ENCODE results near the gene CHRNE.

The CHRNE gene

DNA sequence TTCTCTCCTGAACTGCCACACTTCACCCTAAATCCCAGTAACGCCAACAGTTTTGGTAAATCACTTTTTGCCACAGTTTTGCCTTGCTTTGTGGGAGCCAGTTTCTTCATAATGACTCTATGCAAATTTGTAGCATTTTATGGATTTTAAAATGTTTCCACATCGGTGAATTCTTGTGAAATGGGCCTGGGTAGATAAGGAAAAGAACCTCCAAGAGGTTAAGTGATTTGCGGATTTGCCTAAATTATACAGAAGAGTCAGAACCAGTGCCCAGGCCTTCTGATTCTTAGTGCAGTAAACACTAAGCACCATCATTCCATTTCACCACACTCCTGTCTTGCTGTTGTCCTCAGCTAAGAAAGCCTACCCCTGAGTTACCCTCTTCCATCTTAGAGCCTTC lies 51.8 kb downstream of the CHRNE start:
- no peak for DNase-seq

DNA sequence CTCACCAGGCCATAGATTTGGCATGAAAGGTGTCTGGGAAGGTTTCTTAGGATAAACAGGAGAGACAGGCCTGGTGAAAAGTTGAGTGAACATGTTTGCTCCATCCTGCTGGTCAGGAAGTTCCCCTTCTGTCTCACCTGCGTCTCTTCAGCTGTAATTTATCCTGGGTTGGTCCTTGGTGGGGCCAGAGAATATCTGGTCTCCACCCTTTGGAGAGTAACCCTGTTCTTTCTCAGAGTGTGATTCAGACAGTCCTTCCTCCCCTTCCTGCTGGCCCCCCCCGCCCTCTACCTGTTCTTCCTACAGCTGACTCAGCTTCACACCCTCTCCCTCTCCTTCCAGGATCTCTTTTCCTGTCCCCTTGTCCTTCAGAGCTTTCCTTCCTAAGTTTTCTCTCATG lies 52.7 kb downstream of the CHRNE start:
- DNase-seq = no peak

DNA sequence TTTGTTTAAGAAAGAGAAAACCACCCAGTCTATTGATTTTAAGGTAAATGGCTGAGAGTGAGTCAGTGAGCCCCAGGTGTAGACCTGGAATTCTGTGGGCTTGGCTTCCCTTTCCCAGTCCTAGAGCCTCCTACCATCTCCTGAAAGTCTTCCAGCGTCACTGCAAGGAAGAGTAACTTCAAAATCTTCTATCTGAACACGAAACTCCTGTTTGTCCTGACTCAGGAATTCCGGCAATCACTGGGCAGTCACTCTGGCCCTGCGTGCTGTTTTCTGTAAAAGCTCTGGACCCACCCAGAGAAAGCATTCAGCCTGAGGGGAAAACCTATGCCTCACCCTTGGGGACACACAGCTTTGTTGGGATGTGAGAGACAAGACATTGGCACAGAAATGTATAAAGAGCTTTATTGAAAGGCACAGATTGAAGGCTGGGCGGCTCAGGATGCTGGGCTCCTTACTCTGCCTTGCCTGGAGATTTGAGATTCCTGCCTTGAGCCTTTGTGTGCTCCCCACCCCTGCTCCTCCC lies 53.8 kb downstream of the CHRNE start:
- no peak for DNase-seq
